ENCODE measurements around the gene FOXO3B. TPM values are rescaled to one million over a fixed set of nuclear protein-coding genes. Genes with fewer than 3 reads are reported as not detected.
"Not testable (repeated sequence)": the region's sequence is repeated elsewhere in the genome, so short reads cannot be mapped to it uniquely, and the experiment has no call there.

Gene FOXO3B
- polyA plus RNA-seq (2012; ENCODE audit: insufficient read depth, insufficient read length) = 1.3 TPM

DNA sequence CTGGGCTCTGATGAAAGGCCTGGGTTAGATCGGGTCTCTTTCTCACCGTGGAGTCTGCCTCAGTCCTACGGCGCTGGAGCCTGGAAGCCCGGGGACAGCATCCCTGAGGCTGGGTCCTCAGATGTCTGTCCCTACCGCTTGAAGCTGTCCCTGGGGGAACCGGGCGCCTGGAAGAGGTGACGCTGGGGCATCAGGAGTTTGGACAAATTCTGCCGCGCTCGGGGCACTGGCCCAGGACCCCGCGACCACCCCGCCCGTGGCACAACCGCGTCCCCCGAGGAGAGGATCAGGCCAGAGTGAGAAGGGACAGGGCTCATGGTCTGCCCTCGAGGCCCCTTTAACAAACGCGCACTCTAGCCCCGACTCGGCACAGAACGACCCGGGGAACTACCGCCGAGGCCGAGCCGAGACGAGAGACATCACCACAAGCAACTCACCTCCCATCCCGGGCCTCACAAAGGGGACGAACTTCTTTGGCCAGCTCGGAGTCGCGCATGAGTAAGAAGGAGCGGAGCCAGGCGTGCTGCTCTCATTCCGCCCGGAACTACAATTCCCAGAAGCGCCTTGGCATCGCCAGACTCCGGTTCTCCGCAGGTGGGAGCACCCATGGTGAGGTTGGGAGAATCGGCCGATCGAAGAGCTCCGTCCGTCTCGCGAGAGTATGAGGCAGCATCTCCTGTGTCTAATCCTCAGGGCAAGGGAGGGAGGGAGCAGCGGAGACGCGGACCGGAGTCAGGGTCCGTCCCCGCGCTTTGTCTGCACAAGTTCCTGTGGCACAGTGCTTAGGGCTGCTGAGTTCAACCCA lies at the start of gene FOXO3B:
Gene FOXO3B (minus strand): TSS at position 548 of the 805 bp plus-strand sequence. CDS start 663 bp downstream, outside the sequence.
- peak; percentile 79 for DNase-seq (ENCODE audit: low read depth, low spot score)
- H3K4me3 ChIP-seq (ENCODE audit: low read length) = peak within 1 kb of the TSS; percentile 58

DNA sequence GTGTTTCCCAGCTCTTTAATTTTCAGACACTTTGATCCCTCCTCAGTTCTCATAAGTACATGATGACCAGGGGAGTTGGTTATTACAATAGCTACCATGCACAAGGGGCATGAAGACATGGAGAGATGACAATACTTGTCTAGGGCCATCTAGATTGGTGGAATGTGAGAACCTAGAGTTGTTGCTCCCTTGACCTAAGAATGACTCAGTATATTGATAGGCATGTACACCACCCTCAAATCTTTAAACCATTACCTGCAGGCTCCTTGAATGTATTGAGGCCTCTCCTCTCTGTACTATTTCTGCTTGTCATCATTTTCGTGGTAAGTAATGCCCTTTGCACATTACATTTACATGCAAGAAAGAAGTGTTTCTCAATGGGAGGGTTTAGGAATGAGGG lies 41.4 kb upstream of the FOXO3B start:
- not testable (repeated sequence) for H3K4me3 ChIP-seq (ENCODE audit: low read length); DNase-seq (ENCODE audit: low read depth, low spot score)

DNA sequence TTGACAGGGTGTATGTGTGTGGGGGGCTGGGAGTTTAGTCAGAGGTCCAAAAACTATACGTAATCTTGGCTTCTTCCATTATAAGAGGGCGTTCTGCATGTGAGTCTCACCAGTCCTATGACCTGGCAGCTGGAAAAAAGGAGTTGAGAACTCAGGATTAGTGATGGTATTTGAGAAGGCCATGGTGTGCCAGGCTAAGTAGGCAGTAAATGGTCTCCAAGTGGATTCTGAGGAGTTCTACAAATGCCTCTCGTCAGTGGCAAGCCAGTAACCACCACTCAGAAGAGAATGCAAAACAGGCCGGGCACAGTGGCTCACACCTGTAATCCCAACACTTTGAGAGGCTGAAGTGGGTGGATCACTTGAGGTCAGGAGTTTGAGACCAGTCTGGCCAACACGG lies 40.5 kb upstream of the FOXO3B start:
- H3K4me3 ChIP-seq (ENCODE audit: low read length); DNase-seq (ENCODE audit: low read depth, low spot score): not testable (repeated sequence)

DNA sequence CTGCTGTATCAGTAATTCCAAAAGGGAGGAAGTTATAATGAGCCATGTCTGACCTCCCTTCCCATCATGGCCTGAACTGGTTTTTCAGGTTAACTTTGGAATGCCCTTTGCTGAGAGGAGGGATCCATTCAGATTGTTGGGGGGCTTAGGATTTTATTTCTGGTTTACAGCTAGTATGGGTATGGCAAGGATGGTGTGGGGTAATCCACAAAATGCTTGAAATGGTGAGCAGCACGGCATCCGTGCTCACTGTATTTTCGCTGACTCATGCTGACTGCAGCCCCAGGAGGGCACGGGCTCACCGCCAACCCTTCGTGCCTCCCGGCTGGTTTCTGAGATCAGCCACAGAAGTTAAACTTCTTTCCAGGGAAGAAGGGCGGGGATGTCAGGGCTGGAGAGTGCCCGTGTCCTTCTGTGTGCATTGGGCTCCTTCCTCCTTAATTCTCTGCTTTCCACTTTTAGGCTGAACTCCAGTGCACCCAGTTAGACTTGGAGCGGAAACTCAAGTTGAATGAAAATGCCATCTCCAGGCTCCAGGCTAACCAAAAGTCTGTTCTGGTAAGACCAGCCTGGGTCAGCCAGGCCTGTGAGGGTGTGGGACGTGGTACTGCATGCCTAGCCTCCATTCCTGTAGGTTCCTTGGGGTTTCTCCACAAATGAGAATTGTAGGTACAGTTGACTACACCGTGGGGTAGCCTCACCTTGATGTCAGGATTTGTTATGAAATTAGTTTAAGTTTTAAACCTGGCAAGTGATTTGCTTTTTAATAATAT lies 39.8 kb upstream of the FOXO3B start:
- not testable (repeated sequence) for H3K4me3 ChIP-seq (ENCODE audit: low read length); DNase-seq (ENCODE audit: low read depth, low spot score)

DNA sequence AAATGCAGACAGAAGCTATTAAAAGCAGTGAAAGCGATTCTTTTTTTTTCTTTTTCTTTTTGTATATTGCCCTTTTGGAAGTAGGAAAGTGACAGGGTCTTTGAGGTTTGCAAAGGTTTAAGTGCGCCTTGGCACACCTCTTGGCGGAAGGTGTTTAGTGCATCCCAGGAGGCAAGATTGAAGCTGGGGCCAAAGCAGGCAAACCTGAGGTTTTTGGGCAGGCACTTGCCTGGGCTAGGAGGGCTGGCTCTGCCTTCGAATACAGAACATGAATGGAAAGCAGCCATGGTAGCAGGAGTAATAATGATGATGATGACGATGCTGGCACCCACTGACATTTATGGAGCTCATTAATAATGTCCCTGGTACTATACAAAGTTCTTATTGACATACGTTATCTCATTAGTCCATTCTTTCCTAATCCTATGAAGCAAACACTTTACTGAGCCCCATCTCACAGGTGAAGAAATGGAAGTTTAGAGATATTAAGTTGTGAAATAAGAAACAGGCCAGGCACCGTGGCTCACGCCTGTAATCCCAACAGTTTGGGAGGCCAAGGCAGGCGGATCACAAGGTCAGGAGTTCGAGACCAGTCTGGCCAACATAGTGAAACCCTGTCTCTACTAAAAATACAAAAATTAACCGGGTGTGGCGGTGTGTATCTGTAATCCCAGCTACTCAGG lies 37.5 kb upstream of the FOXO3B start:
- not testable (repeated sequence) for H3K4me3 ChIP-seq (ENCODE audit: low read length); DNase-seq (ENCODE audit: low read depth, low spot score)

DNA sequence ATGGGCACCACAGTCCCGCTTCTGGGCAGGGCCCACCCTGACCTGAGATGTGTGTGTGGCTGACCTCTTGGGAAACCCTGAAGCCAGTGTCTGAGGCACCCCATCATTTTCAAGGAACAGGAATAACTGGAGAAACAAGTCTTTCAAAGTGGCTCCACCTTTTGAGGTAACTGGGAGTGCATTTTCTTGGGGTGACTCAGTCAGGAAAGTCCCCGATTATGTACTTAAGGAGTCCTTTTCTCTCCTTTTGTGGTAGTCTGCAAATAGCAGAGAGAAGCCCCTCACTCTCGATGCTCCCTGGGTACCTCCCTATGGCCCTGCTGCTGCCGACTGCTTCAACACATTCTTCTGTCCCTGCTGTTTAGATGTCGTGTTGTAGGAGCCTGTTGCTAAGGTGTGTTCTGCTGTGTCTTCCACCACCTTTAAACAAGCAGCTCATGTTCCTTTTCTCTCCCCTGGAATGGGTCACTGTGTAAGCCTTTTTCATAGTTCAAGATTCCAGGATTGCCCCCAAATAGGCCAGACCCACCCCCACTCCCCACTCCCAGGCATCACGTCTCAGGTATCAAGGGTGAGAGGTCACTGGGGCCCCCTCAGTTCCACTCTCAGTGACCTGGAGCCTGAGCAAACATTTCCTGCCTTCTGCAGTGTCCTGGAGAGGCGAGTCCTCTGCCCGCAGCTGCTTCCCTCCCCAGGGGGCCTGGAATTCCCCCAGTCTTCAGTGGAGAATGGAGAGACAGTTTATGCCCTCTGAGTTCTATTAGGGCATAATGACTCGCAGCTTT lies 36.7 kb upstream of the FOXO3B start:
- H3K4me3 ChIP-seq (ENCODE audit: low read length); DNase-seq (ENCODE audit: low read depth, low spot score): not testable (repeated sequence)

DNA sequence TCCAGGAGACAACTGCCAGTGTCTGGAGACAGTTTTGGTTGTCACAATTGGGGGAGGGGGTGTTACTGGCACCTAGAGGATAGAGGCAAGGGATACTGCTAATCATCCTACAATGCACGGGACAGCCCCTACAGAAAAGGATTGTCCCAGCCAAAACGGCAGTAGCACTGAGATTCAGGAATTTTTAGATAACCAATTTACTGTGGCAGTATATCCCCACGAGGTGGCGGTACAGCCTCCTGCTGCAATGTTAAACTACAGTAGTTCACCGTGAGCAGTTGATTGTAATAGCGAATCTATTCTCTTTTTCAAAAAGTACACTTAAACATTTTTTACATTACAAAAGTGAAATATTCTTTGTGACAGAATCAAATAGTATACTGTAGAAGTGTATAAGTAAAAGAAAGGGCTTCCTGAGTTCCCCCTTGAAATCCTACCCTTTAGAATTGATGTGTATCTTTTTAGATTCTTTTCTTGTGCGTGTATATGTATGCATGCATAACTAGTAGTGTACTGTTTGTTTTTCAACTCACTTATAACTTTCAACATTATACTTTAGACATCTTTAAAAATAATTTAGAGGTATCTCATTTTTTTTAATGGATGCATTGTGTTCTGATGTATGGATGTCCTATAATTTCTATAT lies 30.4 kb upstream of the FOXO3B start:
- H3K4me3 ChIP-seq (ENCODE audit: low read length) = not testable (repeated sequence)
- DNase-seq (ENCODE audit: low read depth, low spot score) = peak; percentile 24

DNA sequence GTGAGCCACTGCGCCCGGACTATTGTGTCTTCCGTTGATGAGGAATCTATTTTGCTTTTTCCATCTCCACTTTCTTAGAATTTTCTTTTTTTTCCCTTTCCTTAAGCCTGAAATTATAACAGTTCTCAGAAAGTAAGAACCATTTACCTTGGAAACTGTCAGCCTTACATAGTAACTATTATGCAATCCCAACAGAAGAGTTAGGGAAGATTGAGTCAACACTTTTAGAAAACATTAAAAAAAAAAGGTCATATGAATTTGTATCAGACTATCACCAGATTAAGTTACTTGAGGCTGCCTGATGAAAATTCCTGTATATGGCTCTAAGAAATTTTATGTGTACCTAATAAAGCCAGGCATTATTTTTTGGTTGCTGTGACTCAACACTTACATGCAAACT lies 26.1 kb upstream of the FOXO3B start:
- not testable (repeated sequence) for H3K4me3 ChIP-seq (ENCODE audit: low read length); DNase-seq (ENCODE audit: low read depth, low spot score)

DNA sequence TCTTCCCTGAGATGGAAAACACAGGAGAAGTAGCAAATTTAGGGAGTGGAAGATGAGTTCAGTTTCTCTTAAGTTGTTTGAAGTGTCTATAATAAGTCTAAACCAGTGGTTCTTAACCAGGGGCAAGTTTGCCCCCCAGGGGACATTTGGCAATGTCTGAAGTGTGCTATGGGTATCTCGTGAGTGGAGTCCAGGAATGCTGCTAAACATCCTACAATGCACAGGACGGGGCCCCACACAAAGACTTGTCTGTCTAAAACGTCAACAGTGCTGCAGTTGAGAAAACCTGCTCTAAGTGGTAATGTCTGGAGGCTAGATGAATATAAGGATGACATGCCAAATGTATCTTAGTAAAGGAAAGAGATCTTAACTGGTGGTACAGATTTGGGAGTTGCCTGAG lies 23.8 kb upstream of the FOXO3B start:
- H3K4me3 ChIP-seq (ENCODE audit: low read length); DNase-seq (ENCODE audit: low read depth, low spot score): not testable (repeated sequence)

DNA sequence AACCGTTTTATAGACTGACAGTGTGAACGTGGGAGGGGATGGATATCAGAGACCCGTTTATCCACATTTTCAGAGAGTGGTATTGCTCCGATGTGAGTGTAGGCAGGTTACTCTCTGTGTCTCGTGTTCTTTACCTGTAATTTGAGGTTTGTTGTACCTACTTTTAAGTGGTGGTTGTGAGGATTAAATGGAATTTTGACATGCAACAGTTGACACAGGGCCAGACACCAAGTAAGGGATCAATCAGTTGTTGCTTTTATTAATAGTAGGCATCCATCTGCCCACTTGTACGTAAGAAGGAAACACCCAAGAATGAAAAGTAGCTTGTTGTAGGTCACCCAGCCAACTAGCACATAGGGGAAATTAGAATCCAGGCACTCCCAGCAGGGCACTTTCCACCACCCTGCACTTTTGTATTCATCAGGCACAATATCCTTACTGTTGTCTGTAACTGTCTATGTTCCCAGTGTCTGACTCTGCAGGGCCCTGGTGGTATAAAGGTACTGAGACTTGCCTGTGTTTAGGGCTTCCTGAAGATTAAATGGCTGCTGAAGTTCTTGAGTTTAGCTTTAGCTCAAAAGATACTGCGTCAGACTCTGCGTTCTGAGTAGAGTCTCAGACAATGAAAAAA lies 16.5 kb upstream of the FOXO3B start:
- not testable (repeated sequence) for DNase-seq (ENCODE audit: low read depth, low spot score)
- H3K4me3 ChIP-seq (ENCODE audit: low read length) = peak overlapping the region; percentile 55

DNA sequence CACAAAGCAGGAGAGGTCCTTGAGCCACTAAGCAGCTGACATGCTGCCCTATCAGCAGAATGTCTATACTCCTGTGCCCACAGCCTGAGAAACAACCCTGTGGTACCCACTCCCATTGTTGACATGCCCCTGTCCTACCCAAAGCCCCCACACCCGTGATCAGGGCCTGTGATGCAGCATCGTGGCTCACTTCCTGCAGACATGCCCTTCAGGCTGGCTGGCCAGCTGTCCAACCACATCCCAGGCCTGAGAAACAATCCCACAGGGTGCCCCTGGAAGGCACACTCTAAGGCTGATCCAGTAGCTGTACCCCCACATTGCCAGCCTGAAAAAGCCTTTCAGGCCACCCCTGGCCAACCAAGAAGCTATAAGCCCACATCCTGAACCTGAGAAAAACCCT lies 13.0 kb upstream of the FOXO3B start:
- not testable (repeated sequence) for DNase-seq (ENCODE audit: low read depth, low spot score); H3K4me3 ChIP-seq (ENCODE audit: low read length)

DNA sequence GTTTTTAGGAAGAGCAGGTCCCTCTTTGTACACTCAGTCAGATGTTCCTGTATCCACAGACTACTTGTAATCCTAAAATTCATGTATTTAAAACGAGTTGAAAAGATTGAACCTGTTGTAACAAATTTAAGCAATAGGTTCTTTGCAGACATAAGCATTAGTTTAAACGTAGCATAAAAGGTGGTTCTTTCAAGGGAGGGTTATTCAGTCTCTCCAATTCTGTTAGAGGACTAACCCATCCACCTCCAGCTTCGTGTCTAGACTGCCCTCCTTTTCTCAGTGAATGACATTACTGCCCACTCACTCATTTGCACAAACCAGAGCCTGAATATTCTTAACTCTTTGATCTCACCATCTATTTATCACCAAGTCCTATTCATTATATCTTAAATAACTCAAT lies 554 bp upstream of the FOXO3B start:
- DNase-seq (ENCODE audit: low read depth, low spot score) = not testable (repeated sequence)

DNA sequence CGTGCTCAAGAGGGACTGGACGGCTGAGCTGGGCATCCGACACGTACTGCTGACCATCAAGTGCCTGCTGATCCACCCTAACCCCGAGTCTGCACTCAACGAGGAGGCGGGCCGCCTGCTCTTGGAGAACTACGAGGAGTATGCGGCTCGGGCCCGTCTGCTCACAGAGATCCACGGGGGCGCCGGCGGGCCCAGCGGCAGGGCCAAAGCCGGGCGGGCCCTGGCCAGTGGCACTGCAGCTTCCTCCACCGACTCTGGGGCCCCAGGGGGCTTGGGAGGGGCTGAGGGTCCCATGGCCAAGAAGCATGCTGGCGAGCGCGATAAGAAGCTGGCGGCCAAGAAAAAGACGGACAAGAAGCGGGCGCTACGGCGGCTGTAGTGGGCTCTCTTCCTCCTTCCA lies 4.7 kb downstream of the FOXO3B start:
- H3K4me3 ChIP-seq (ENCODE audit: low read length); DNase-seq (ENCODE audit: low read depth, low spot score): not testable (repeated sequence)

More for the DNA sequence above, 554 bp upstream of the FOXO3B start:
- H3K4me3 ChIP-seq (ENCODE audit: low read length) = peak overlapping the region; percentile 58

DNA sequence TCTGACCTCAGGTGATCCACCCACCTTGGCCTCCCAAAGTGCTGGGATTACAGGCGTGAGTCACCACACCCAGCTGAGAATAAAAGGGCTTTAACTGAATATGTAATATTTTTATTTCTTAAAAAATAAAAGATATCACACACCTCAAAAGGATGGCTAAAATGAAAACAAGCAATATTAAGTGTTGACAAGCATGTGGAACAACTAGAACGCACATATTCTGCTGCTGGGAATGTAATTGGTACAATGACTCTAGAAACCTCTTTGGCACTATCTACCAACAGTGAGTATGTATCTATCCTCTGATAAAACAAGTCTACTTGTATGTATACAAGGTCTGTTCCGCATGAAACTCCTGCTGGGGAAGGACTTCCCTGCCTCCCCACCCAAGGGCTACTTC lies 5.2 kb downstream of the FOXO3B start:
- DNase-seq (ENCODE audit: low read depth, low spot score); H3K4me3 ChIP-seq (ENCODE audit: low read length): not testable (repeated sequence)

DNA sequence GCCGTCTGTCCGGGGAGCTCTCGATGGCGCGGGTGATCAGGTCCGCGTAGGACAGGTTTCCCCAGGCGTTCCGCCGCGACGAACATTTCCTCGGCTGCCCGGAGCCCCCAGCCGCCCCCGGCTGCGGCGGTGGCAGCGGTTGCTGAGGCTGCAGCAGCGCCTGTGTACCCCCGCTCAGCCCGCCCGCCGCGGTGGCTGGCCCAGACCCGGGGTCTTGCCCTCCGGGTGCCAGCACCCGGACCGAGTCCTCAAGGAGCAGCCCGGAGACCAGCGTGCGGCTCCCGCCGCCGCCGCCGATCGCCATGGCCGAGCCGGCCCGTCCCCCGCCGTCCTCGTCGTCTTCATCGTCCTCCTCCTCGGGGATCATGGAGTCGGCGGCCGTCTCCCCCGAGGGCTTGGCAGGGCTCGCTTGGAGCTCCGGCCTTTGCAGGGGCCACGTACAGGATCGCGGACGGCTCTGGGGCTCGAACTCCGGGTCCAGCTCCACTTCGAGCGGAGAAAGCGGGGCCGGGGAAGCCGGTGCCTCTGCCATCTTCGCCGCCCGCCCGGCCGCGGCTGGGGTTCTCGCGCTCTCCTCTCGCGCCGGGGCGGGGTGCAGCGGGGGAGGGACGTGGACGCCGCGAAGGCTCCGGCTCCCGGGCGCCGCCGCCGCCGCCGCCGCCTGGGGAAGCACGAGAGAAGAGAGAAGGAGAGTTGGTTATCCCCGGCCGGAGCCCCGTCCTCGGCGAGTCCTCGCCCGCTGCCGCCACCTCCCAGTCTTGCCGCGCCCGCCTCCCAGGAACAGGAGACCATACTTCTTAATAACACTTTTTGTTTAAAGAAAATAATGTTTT lies 9.5 kb downstream of the FOXO3B start:
- H3K4me3 ChIP-seq (ENCODE audit: low read length); DNase-seq (ENCODE audit: low read depth, low spot score): not testable (repeated sequence)

DNA sequence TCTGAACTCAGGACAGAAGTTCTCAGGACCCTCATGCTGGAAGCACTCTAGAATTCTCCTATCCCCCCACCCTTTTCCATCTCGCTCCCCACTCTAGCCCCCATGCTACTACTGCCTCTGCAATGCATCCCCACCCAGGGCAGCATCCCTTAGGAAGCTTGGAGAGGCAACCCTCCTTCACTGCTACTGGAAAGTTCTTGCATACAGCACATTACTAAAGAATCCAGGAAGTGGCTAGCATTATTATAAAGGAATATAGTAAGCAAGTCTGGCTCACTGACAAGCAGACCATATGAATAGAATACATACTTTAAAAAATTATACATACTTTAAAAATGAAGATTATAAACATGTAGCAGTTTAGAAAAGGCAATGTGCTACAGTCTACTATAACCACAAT lies 13.5 kb downstream of the FOXO3B start:
- DNase-seq (ENCODE audit: low read depth, low spot score); H3K4me3 ChIP-seq (ENCODE audit: low read length): not testable (repeated sequence)

DNA sequence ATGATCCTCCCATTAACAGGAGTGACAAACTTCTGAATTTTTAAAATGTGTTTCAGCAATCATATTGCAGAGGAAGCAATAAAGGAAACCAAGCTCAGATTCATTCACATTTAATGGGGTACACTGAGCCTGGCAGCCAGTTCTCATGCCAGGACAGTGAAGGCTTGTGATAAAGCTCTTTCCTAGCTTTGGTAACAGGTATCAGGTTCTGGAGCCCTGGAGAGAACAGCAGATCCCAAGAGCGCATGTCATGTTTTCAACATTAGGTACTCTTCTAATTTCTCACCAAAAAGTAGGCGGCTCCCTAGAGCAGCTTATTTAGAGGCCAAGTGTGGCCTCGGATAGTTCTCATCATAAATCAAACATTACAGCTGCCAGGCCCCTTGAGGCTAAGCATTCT lies 14.6 kb downstream of the FOXO3B start:
- H3K4me3 ChIP-seq (ENCODE audit: low read length); DNase-seq (ENCODE audit: low read depth, low spot score): not testable (repeated sequence)

Data from Jurkat, Clone E6-1 (cell line).